ENCODE results near the gene NAA40. TPM values are rescaled to one million over a fixed set of nuclear protein-coding genes. Genes with fewer than 3 reads are reported as not detected.

The NAA40 gene
- total RNA-seq, 1 donor from 2014 or later = 24.0 TPM

GRCh38 chr11:63997801-63998337, 59.1 kb downstream of the NAA40 start:
- TF ChIP-seq, protein P1, sequence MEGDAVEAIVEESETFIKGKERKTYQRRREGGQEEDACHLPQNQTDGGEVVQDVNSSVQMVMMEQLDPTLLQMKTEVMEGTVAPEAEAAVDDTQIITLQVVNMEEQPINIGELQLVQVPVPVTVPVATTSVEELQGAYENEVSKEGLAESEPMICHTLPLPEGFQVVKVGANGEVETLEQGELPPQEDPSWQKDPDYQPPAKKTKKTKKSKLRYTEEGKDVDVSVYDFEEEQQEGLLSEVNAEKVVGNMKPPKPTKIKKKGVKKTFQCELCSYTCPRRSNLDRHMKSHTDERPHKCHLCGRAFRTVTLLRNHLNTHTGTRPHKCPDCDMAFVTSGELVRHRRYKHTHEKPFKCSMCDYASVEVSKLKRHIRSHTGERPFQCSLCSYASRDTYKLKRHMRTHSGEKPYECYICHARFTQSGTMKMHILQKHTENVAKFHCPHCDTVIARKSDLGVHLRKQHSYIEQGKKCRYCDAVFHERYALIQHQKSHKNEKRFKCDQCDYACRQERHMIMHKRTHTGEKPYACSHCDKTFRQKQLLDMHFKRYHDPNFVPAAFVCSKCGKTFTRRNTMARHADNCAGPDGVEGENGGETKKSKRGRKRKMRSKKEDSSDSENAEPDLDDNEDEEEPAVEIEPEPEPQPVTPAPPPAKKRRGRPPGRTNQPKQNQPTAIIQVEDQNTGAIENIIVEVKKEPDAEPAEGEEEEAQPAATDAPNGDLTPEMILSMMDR (IDR thresholded peaks at IDR 0.05) = no peak
- Mint-ChIP-seq H3K27me3 (ENCODE audit: unreplicated experiment) (no peaks in the 10 kb centered on the region), H3K36me3 (ENCODE audit: unreplicated experiment) (peaks cover 4% of the 10 kb centered on the region), H3K27ac (ENCODE audit: unreplicated experiment) (no peak overlapping the region), H3K4me3 (ENCODE audit: unreplicated experiment) (no peak overlapping the region), H3K4me1 (ENCODE audit: unreplicated experiment) (peaks cover 13% of the 10 kb centered on the region), H3K9me3 (ENCODE audit: unreplicated experiment) (no peaks in the 10 kb centered on the region)
- DNase-seq (ENCODE audit: extremely low spot score, unreplicated experiment) = no peak

DNA sequence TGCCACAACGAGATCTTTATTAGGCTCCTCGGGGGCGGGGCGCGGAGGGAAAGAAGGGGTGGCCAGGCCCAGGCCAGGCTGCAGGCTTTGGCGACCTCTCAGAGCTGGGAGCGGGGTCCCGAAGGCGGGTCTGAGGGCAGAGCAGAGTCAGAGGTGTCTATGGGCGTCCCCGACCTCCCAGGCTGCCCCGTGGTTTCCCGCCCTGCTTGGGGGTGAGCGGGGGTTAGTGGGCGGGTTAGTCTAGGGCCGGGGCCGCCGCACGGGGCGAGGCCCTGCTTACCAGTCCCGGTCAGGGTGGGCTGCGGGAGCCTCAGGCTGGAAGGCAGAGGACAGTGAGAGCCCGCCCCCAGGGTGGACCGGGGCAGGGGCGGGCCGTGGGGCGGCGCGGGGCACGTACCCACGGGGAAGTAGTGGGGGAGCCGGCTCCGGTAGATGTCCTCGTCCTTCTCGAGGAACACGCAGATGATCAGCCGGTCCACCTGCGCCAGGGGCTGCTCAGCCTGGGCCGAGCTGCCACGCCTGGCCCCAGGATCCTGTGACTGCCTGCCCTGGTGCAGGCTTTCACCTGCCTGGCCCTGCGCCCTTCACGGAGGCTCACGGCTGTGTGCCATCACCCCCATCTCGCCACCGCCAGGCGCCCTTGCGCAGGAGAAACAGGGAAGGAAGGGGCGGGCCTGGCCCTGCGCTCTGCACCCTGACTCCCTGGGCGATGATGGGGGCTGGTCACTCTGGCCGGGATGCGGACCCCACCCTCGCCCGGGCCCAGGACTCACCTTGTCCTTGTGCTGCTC, 60.0 kb downstream of the NAA40 start:
- H3K36me3 Mint-ChIP-seq (ENCODE audit: unreplicated experiment) = peaks cover 4% of the 10 kb centered on the region
- H3K4me1 Mint-ChIP-seq (ENCODE audit: unreplicated experiment) = peaks cover 15% of the 10 kb centered on the region
- TF ChIP-seq, protein P1 (IDR thresholded peaks at IDR 0.05) = no peak
- DNase-seq (ENCODE audit: extremely low spot score, unreplicated experiment) = no peak
- no peaks in the 10 kb centered on the region for H3K27me3 Mint-ChIP-seq (ENCODE audit: unreplicated experiment)
- no peaks in the 10 kb centered on the region for H3K9me3 Mint-ChIP-seq (ENCODE audit: unreplicated experiment)
- no peak overlapping the region for H3K4me3 Mint-ChIP-seq (ENCODE audit: unreplicated experiment)
- H3K27ac Mint-ChIP-seq (ENCODE audit: unreplicated experiment) = no peak overlapping the region

DNA sequence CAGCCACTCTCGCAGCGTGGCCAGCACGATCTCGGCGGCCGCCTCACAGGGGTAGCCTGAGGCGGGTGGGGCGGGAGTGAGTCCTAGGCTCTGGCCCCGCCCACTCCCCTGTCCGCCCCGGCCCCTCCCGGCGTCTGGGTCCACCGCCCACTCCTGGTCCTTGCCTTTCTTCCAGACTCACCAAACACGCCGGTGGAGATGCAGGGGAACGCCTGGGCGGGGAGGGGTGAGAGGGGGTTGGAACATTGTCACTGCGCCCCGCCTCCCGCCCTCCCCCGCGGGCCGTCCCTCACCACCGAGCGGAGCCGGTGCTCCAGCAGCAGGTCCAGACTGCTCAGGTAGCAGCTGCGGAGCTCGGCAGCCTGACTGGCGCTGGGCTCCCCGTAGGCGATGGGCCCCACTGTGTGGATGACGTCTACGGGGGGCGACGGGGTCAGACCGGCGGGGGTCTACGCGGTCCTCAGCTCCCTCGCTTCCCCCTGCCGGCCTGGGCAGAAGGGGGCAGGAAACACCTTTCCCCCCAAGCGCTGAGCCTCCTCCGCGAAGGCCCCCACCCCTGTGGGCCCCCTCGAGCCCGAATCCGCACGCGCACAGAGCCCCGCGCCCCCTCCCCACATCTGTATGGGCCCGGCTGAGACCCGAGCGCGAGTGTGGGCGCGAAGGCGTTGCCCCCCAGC, 60.7 kb downstream of the NAA40 start:
- Mint-ChIP-seq H3K27me3 (ENCODE audit: unreplicated experiment) (no peaks in the 10 kb centered on the region), H3K4me1 (ENCODE audit: unreplicated experiment) (peaks cover 18% of the 10 kb centered on the region), H3K9me3 (ENCODE audit: unreplicated experiment) (no peaks in the 10 kb centered on the region), H3K27ac (ENCODE audit: unreplicated experiment) (no peak overlapping the region), H3K36me3 (ENCODE audit: unreplicated experiment) (peaks cover 4% of the 10 kb centered on the region), H3K4me3 (ENCODE audit: unreplicated experiment) (no peak overlapping the region)
- DNase-seq (ENCODE audit: extremely low spot score, unreplicated experiment) = no peak
- TF ChIP-seq, protein P1 (IDR thresholded peaks at IDR 0.05) = no peak

GRCh38 chr11:64000026-64000739, 61.4 kb downstream of the NAA40 start:
- Mint-ChIP-seq H3K27me3 (ENCODE audit: unreplicated experiment) (no peaks in the 10 kb centered on the region), H3K36me3 (ENCODE audit: unreplicated experiment) (peaks cover 4% of the 10 kb centered on the region), H3K4me1 (ENCODE audit: unreplicated experiment) (peaks cover 18% of the 10 kb centered on the region), H3K27ac (ENCODE audit: unreplicated experiment) (no peak overlapping the region), H3K4me3 (ENCODE audit: unreplicated experiment) (peak overlapping the region; percentile 32), H3K9me3 (ENCODE audit: unreplicated experiment) (no peaks in the 10 kb centered on the region)
- TF ChIP-seq, protein P1 (IDR thresholded peaks at IDR 0.05) = peak; percentile 80
- peak; percentile 91 for DNase-seq (ENCODE audit: extremely low spot score, unreplicated experiment)

Data from osteocyte (in vitro differentiated cells).